Measurements from ENCODE around the gene CUX1.

Gene CUX1

GRCh38 chr7:102260856-102261255 lies 443.4 kb downstream of the CUX1 start:
- no peak for DNase-seq

GRCh38 chr7:102261451-102261850 lies 444.0 kb downstream of the CUX1 start:
- DNase-seq = no peak

GRCh38 chr7:102262546-102262945 lies 445.1 kb downstream of the CUX1 start:
- DNase-seq = no peak

GRCh38 chr7:102264367-102264891 lies 447.0 kb downstream of the CUX1 start:
- no peak for DNase-seq

GRCh38 chr7:102266541-102266940 lies 449.1 kb downstream of the CUX1 start:
- no peak for DNase-seq

- DNase-seq = no peak
These were observed 451.2 kb downstream of the CUX1 start for GRCh38 chr7:102268635-102269034.

GRCh38 chr7:102270178-102270887 lies 452.9 kb downstream of the CUX1 start:
- DNase-seq = no peak

GRCh38 chr7:102271158-102271798 lies 453.9 kb downstream of the CUX1 start:
- DNase-seq = no peak

GRCh38 chr7:102272075-102272916 lies 454.9 kb downstream of the CUX1 start:
- DNase-seq = peak; percentile 92

- DNase-seq = no peak
These were observed 455.7 kb downstream of the CUX1 start for GRCh38 chr7:102272917-102273748.

- DNase-seq = no peak
These were observed 456.6 kb downstream of the CUX1 start for GRCh38 chr7:102273749-102274712.

GRCh38 chr7:102275123-102275703 lies 457.8 kb downstream of the CUX1 start:
- no peak for DNase-seq

GRCh38 chr7:102277901-102278300 lies 460.5 kb downstream of the CUX1 start:
- DNase-seq = no peak

GRCh38 chr7:102279537-102280400 lies 462.3 kb downstream of the CUX1 start:
- peak; percentile 80 for DNase-seq

GRCh38 chr7:102280521-102280920 lies 463.1 kb downstream of the CUX1 start:
- no peak for DNase-seq

GRCh38 chr7:102281785-102282184 lies 464.4 kb downstream of the CUX1 start:
- no peak for DNase-seq

- no peak for DNase-seq
These were observed 465.3 kb downstream of the CUX1 start for GRCh38 chr7:102282465-102283362.

- no peak for DNase-seq
These were observed 466.2 kb downstream of the CUX1 start for GRCh38 chr7:102283477-102284189.

Measured in activated CD8-positive, alpha-beta memory T cell treated with anti-CD3 and anti-CD28 coated beads for 24 hours (primary cell).